ENCODE data around the gene THSD1. TPM values are rescaled to one million over a fixed set of nuclear protein-coding genes. Genes with fewer than 3 reads are reported as not detected.
A peak's percentile ranks its signal among the peaks of the same experiment; 100 is the strongest.

Gene THSD1
- total and polyA plus RNA-seq, 9 of the 15 experiments (the other 6 are each of a cell fraction or from before 2014, with no cell fraction given), result 0.01 to 0.11 (median 0.04) TPM; not detected in 2

- TF ChIP-seq, protein P1, sequence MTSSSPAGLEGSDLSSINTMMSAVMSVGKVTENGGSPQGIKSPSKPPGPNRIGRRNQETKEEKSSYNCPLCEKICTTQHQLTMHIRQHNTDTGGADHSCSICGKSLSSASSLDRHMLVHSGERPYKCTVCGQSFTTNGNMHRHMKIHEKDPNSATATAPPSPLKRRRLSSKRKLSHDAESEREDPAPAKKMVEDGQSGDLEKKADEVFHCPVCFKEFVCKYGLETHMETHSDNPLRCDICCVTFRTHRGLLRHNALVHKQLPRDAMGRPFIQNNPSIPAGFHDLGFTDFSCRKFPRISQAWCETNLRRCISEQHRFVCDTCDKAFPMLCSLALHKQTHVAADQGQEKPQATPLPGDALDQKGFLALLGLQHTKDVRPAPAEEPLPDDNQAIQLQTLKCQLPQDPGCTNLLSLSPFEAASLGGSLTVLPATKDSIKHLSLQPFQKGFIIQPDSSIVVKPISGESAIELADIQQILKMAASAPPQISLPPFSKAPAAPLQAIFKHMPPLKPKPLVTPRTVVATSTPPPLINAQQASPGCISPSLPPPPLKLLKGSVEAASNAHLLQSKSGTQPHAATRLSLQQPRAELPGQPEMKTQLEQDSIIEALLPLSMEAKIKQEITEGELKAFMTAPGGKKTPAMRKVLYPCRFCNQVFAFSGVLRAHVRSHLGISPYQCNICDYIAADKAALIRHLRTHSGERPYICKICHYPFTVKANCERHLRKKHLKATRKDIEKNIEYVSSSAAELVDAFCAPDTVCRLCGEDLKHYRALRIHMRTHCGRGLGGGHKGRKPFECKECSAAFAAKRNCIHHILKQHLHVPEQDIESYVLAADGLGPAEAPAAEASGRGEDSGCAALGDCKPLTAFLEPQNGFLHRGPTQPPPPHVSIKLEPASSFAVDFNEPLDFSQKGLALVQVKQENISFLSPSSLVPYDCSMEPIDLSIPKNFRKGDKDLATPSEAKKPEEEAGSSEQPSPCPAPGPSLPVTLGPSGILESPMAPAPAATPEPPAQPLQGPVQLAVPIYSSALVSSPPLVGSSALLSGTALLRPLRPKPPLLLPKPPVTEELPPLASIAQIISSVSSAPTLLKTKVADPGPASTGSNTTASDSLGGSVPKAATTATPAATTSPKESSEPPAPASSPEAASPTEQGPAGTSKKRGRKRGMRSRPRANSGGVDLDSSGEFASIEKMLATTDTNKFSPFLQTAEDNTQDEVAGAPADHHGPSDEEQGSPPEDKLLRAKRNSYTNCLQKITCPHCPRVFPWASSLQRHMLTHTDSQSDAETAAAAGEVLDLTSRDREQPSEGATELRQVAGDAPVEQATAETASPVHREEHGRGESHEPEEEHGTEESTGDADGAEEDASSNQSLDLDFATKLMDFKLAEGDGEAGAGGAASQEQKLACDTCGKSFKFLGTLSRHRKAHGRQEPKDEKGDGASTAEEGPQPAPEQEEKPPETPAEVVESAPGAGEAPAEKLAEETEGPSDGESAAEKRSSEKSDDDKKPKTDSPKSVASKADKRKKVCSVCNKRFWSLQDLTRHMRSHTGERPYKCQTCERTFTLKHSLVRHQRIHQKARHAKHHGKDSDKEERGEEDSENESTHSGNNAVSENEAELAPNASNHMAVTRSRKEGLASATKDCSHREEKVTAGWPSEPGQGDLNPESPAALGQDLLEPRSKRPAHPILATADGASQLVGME (CRISPR knock-in tag; IDR thresholded peaks at IDR 0.05), result no peak
- TF ChIP-seq EP300 (IDR thresholded peaks at IDR 0.05; ENCODE audit: low read length) (no peak), SIX5 (IDR thresholded peaks at IDR 0.05; ENCODE audit: borderline replicate concordance in 1 of 2, insufficient read depth in 1 of 2, low read depth in 1 of 2, low read length in 2 of 2) (no peak), ZNF436 (CRISPR knock-in tag; IDR thresholded peaks at IDR 0.05) (no peak), E2F8 (IDR thresholded peaks at IDR 0.05; ENCODE audit: low read depth, partially characterized antibody) (no peak), MNT (conservative IDR thresholded peaks at IDR 0.05) (peak; percentile 58 to 65), CBFA2T2 (conservative IDR thresholded peaks at IDR 0.05) (peak; percentile 27), NONO (IDR thresholded peaks at IDR 0.05; ENCODE audit: low read depth in 2 of 2, low read length in 1 of 2) (no peak), RAD51 (IDR thresholded peaks at IDR 0.05; ENCODE audit: borderline replicate concordance, low read depth) (peak; percentile 75), CBX8 (IDR thresholded peaks at IDR 0.05; ENCODE audit: borderline replicate concordance, extremely low read depth, low read depth, low read length, poor library complexity, severe bottlenecking) (no peak)
- TF ChIP-seq, protein P2, sequence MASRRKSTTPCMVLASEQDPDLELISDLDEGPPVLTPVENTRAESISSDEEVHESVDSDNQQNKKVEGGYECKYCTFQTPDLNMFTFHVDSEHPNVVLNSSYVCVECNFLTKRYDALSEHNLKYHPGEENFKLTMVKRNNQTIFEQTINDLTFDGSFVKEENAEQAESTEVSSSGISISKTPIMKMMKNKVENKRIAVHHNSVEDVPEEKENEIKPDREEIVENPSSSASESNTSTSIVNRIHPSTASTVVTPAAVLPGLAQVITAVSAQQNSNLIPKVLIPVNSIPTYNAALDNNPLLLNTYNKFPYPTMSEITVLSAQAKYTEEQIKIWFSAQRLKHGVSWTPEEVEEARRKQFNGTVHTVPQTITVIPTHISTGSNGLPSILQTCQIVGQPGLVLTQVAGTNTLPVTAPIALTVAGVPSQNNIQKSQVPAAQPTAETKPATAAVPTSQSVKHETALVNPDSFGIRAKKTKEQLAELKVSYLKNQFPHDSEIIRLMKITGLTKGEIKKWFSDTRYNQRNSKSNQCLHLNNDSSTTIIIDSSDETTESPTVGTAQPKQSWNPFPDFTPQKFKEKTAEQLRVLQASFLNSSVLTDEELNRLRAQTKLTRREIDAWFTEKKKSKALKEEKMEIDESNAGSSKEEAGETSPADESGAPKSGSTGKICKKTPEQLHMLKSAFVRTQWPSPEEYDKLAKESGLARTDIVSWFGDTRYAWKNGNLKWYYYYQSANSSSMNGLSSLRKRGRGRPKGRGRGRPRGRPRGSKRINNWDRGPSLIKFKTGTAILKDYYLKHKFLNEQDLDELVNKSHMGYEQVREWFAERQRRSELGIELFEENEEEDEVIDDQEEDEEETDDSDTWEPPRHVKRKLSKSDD (conservative IDR thresholded peaks at IDR 0.05; ENCODE audit: low read length), result no peak
Observed at GRCh38 chr13:52348983-52349780, 56.8 kb downstream of the THSD1 start (continued).

All from K562 (cell line).